Measurements from ENCODE around the gene COL11A1. TPM values are rescaled to one million over a fixed set of nuclear protein-coding genes. Genes with fewer than 3 reads are reported as not detected.
"Not testable (repeated sequence)": the region's sequence is repeated elsewhere in the genome, so short reads cannot be mapped to it uniquely, and the experiment has no call there.

Gene COL11A1
- total and polyA plus RNA-seq, 3 experiments from 2014 or later: not detected

DNA sequence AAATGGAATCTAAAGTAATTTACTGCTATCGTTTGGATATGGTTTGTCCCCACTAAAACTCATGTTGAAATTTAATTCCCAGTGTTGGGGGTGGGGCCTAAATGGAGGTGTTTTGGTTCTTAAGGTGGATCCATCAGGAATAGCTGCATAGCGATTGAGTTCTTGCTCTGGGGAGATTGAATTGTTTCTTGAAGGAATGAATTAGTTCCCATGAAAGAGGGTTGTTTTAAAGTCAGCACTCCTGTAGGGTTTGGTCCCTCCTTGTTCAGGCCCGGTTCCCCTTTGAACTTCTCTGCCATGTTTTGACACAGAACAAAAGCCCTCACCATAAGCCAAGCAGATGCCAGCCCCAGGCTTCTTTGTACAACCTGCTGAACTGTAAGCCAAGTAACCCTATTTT is 170.9 kb downstream of the COL11A1 start:
- H3K4me1 ChIP-seq (ENCODE audit: insufficient read depth, low read length): no peaks in the 10 kb centered on the region
- Mint-ChIP-seq H3K27ac (no peak overlapping the region), H3K27me3 (no peaks in the 10 kb centered on the region), H3K36me3 (no peaks in the 10 kb centered on the region), H3K4me1 (no peaks in the 10 kb centered on the region), H3K9me3 (peaks cover 2 to 11% (median 7%) of the 10 kb centered on the region in 5 donors), H3K4me3 (no peak overlapping the region)
- no peaks in the 10 kb centered on the region for H3K27me3 ChIP-seq (ENCODE audit: insufficient read depth, low read length, poor library complexity, severe bottlenecking)
- DNase-seq: no peak
- no peak overlapping the region for H3K27ac ChIP-seq (ENCODE audit: low read depth, low read length)
- H3K4me3 ChIP-seq (ENCODE audit: low read length): no peak overlapping the region
- ChIA-PET CTCF (no interaction called here), POLR2A (no interaction called here)
- H3K9me3 ChIP-seq (ENCODE audit: low read length): no peaks in the 10 kb centered on the region
- no peaks in the 10 kb centered on the region for H3K36me3 ChIP-seq (ENCODE audit: insufficient read depth, low read length)

DNA sequence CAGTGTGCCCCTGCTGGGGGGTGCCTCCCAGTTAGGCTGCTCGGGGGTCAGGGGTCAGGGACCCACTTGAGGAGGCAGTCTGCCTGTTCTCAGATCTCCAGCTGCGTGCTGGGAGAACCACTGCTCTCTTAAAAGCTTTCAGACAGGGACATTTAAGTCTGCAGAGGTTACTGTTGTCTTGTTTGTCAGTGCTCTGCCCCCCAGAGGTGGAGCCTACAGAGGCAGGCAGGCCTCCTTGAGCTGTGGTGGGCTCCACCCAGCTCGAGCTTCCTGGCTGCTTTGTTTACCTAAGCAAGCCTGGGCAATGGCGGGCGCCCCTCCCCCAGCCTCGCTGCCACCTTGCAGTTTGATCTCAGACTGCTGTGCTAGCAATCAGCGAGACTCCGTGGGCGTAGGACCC is 175.0 kb downstream of the COL11A1 start:
- H3K36me3 ChIP-seq (ENCODE audit: insufficient read depth, low read length); H3K4me1 ChIP-seq (ENCODE audit: insufficient read depth, low read length); H3K27me3 Mint-ChIP-seq; H3K27ac ChIP-seq (ENCODE audit: low read depth, low read length); H3K27ac Mint-ChIP-seq; H3K4me3 ChIP-seq (ENCODE audit: low read length); H3K4me3 Mint-ChIP-seq; CTCF ChIA-PET; H3K27me3 ChIP-seq (ENCODE audit: insufficient read depth, low read length, poor library complexity, severe bottlenecking); H3K4me1 Mint-ChIP-seq; H3K9me3 ChIP-seq (ENCODE audit: low read length); H3K36me3 Mint-ChIP-seq; POLR2A ChIA-PET; DNase-seq: not testable (repeated sequence)
- peaks cover 0 to 11% (median 3%) of the 10 kb centered on the region in 5 donors for H3K9me3 Mint-ChIP-seq

- Histone ChIP-seq H3K27me3 (ENCODE audit: insufficient read depth, low read length, poor library complexity, severe bottlenecking) (no peaks in the 10 kb centered on the region), H3K9me3 (ENCODE audit: low read length) (no peaks in the 10 kb centered on the region), H3K4me3 (ENCODE audit: low read length) (no peak overlapping the region), H3K4me1 (ENCODE audit: insufficient read depth, low read length) (no peaks in the 10 kb centered on the region), H3K36me3 (ENCODE audit: insufficient read depth, low read length) (no peaks in the 10 kb centered on the region), H3K27ac (ENCODE audit: low read depth, low read length) (no peak overlapping the region)
- ChIA-PET CTCF (no interaction called here), POLR2A (no interaction called here)
- DNase-seq: no peak
- H3K9me3 Mint-ChIP-seq: peaks cover 0 to 6% (median 3%) of the 10 kb centered on the region in 5 donors
- H3K27ac Mint-ChIP-seq: no peak overlapping the region
- no peaks in the 10 kb centered on the region for H3K36me3 Mint-ChIP-seq
- H3K27me3 Mint-ChIP-seq: no peaks in the 10 kb centered on the region
- no peak overlapping the region for H3K4me3 Mint-ChIP-seq
- no peaks in the 10 kb centered on the region for H3K4me1 Mint-ChIP-seq
Measured at GRCh38 chr1:102919659-102920058, 188.7 kb downstream of the COL11A1 start.

- Histone ChIP-seq H3K27ac (ENCODE audit: low read depth, low read length) (no peak overlapping the region), H3K9me3 (ENCODE audit: low read length) (no peaks in the 10 kb centered on the region), H3K27me3 (ENCODE audit: insufficient read depth, low read length, poor library complexity, severe bottlenecking) (no peaks in the 10 kb centered on the region), H3K4me1 (ENCODE audit: insufficient read depth, low read length) (no peaks in the 10 kb centered on the region), H3K36me3 (ENCODE audit: insufficient read depth, low read length) (no peaks in the 10 kb centered on the region), H3K4me3 (ENCODE audit: low read length) (no peak overlapping the region)
- Mint-ChIP-seq H3K27ac (no peak overlapping the region), H3K36me3 (no peaks in the 10 kb centered on the region), H3K27me3 (no peaks in the 10 kb centered on the region), H3K4me1 (no peaks in the 10 kb centered on the region), H3K9me3 (peaks cover 2 to 8% (median 3%) of the 10 kb centered on the region in 5 donors), H3K4me3 (no peak overlapping the region)
- no peak for DNase-seq
- ChIA-PET CTCF (no interaction called here), POLR2A (no interaction called here)
Measured at GRCh38 chr1:102901996-102902395, 206.3 kb downstream of the COL11A1 start.

- Mint-ChIP-seq H3K36me3 (no peaks in the 10 kb centered on the region), H3K4me3 (no peak overlapping the region), H3K4me1 (no peaks in the 10 kb centered on the region), H3K9me3 (peaks cover 2 to 10% (median 3%) of the 10 kb centered on the region in 5 donors), H3K27ac (no peak overlapping the region), H3K27me3 (no peaks in the 10 kb centered on the region)
- DNase-seq: no peak
- POLR2A ChIA-PET: no interaction called here
- CTCF ChIA-PET: no interaction called here
- no peaks in the 10 kb centered on the region for H3K4me1 ChIP-seq (ENCODE audit: insufficient read depth, low read length)
- no peaks in the 10 kb centered on the region for H3K27me3 ChIP-seq (ENCODE audit: insufficient read depth, low read length, poor library complexity, severe bottlenecking)
- no peaks in the 10 kb centered on the region for H3K36me3 ChIP-seq (ENCODE audit: insufficient read depth, low read length)
- no peak overlapping the region for H3K27ac ChIP-seq (ENCODE audit: low read depth, low read length)
- no peaks in the 10 kb centered on the region for H3K9me3 ChIP-seq (ENCODE audit: low read length)
- no peak overlapping the region for H3K4me3 ChIP-seq (ENCODE audit: low read length)
Measured at GRCh38 chr1:102899935-102900334, 208.4 kb downstream of the COL11A1 start.

DNA sequence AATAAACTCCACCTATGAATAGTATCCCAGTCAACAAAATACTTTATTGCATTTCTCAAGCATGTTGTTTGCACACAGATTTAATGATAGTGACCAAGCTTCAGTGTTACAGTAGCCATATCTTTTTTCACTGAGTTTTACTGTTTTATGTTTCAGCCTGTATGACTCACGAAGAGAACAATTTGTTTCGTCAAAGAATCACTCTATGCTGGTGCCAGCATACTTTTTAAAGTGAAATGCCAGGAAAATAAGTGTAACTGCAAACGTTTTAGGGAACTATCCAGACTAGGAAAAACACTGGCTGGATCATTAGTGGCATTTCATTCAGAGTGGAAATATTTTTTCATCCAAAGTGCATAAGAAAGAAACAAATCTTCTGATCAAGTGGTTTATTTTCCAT is 210.8 kb downstream of the COL11A1 start:
- no peaks in the 10 kb centered on the region for H3K36me3 ChIP-seq (ENCODE audit: insufficient read depth, low read length)
- Mint-ChIP-seq H3K4me1 (no peaks in the 10 kb centered on the region), H3K9me3 (peaks cover 2 to 10% (median 4%) of the 10 kb centered on the region in 5 donors), H3K27me3 (no peaks in the 10 kb centered on the region), H3K27ac (no peak overlapping the region), H3K4me3 (no peak overlapping the region), H3K36me3 (no peaks in the 10 kb centered on the region)
- H3K27ac ChIP-seq (ENCODE audit: low read depth, low read length): no peak overlapping the region
- ChIA-PET POLR2A (no interaction called here), CTCF (no interaction called here)
- DNase-seq: no peak
- no peaks in the 10 kb centered on the region for H3K27me3 ChIP-seq (ENCODE audit: insufficient read depth, low read length, poor library complexity, severe bottlenecking)
- no peaks in the 10 kb centered on the region for H3K9me3 ChIP-seq (ENCODE audit: low read length)
- no peaks in the 10 kb centered on the region for H3K4me1 ChIP-seq (ENCODE audit: insufficient read depth, low read length)
- no peak overlapping the region for H3K4me3 ChIP-seq (ENCODE audit: low read length)

DNA sequence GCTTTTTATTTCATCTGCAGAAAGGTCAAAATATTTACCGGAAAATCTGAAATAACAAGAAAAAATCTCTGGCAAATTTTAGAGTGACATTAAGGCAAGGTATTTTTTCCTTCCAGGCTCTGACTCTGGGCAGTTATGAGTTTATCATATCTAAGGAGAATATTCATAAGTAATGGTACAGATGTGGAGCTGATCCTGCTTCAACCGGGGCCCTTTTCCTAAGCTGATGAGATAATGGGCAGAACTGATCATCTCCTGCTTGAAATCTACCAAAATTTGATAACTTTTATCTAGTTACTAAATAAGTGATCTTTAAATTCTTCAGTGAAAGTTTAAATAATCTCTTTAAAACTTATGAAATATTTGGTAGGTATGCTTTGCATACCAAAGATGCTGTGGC is 211.6 kb downstream of the COL11A1 start:
- peaks cover 1 to 10% (median 3%) of the 10 kb centered on the region in 5 donors for H3K9me3 Mint-ChIP-seq
- POLR2A ChIA-PET: no interaction called here

GRCh38 chr1:102896286-102896685 is 212.0 kb downstream of the COL11A1 start:
- no peak overlapping the region for H3K4me3 Mint-ChIP-seq
- Histone ChIP-seq H3K27me3 (ENCODE audit: insufficient read depth, low read length, poor library complexity, severe bottlenecking) (no peaks in the 10 kb centered on the region), H3K27ac (ENCODE audit: low read depth, low read length) (no peak overlapping the region), H3K9me3 (ENCODE audit: low read length) (no peaks in the 10 kb centered on the region), H3K36me3 (ENCODE audit: insufficient read depth, low read length) (no peaks in the 10 kb centered on the region), H3K4me1 (ENCODE audit: insufficient read depth, low read length) (no peaks in the 10 kb centered on the region), H3K4me3 (ENCODE audit: low read length) (no peak overlapping the region)
- no peaks in the 10 kb centered on the region for H3K4me1 Mint-ChIP-seq
- ChIA-PET CTCF (no interaction called here), POLR2A (no interaction called here)
- no peak overlapping the region for H3K27ac Mint-ChIP-seq
- H3K9me3 Mint-ChIP-seq: peaks cover 1 to 6% (median 1%) of the 10 kb centered on the region in 5 donors
- H3K27me3 Mint-ChIP-seq: no peaks in the 10 kb centered on the region
- no peak for DNase-seq
- H3K36me3 Mint-ChIP-seq: no peaks in the 10 kb centered on the region

More for the DNA sequence above, 211.6 kb downstream of the COL11A1 start:
- H3K36me3 ChIP-seq (ENCODE audit: insufficient read depth, low read length): no peaks in the 10 kb centered on the region
- H3K27ac ChIP-seq (ENCODE audit: low read depth, low read length): no peak overlapping the region
- DNase-seq: no peak
- no peaks in the 10 kb centered on the region for H3K9me3 ChIP-seq (ENCODE audit: low read length)
- Mint-ChIP-seq H3K4me3 (no peak overlapping the region), H3K36me3 (no peaks in the 10 kb centered on the region), H3K27ac (no peak overlapping the region), H3K4me1 (no peaks in the 10 kb centered on the region), H3K27me3 (no peaks in the 10 kb centered on the region)
- CTCF ChIA-PET: no interaction called here
- H3K4me3 ChIP-seq (ENCODE audit: low read length): no peak overlapping the region
- no peaks in the 10 kb centered on the region for H3K4me1 ChIP-seq (ENCODE audit: insufficient read depth, low read length)
- no peaks in the 10 kb centered on the region for H3K27me3 ChIP-seq (ENCODE audit: insufficient read depth, low read length, poor library complexity, severe bottlenecking)
